ENCODE data around the gene RAI1.
A peak's percentile ranks its signal among the peaks of the same experiment; 100 is the strongest.

Gene RAI1

DNA sequence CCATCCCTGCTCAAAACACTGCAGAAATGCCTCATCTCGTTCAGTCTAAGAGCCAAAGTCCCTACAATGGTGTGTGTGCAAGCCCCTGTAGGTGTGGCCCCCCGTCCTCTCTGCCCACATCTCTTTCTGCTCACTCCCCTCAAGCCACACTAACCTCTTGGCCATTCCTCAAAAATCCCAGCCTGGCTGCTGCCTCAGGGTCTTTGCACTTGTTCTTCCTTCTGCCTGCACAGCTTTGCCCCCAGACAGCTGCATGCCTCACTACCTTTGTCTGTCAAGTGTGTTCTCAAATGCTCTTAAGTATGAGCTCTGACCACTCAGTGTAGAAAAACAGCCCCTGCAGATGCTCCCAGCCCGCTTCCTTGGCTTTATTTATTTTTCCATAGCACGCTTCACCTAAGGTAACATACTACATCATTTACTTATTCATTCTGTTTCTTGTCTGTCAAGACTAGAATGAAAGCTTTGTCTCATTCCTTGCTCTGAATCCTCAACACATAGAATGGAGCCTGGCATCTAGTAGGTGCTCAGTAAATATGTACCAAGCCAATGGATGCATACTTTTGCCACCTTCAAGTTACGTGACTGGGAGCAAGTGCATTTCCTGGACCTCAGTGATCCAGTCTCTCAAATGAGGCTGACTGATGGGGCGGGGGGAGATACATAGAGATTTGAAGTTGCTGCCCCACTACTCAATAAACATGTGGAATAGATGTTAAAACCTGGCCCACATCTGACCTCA lies 38.1 kb downstream of the RAI1 start:
- no peak for DNase-seq (ENCODE audit: low read depth in 2 of 2)

DNA sequence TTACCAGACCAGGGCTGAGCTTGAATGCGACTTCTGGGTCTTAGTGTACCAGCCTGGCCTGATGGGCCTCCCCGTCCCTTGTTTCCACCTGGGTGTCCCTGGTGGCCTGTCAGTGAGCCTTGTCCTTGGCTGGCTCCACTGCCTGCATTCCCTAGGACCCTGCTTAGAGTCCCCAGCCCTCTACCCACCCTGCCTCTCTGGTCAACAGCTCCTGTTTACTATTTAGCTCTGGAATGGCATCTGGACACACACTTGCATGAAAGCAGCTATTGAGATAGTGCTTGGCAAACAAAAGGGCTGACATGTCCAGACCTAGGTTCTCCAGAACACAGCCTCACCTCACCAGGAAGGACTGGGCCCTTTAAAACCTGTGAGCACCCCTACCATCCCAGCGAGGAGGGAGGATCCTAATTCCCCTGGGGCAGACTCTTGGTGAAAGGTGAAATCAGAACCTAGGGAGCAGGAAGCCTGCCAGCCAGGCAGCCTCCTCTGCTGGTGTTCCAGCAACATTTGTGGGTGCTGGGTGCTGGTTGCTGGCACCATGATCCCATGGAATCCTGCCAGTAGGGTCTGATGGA lies 38.8 kb downstream of the RAI1 start:
- DNase-seq (ENCODE audit: low read depth in 2 of 2) = no peak

DNA sequence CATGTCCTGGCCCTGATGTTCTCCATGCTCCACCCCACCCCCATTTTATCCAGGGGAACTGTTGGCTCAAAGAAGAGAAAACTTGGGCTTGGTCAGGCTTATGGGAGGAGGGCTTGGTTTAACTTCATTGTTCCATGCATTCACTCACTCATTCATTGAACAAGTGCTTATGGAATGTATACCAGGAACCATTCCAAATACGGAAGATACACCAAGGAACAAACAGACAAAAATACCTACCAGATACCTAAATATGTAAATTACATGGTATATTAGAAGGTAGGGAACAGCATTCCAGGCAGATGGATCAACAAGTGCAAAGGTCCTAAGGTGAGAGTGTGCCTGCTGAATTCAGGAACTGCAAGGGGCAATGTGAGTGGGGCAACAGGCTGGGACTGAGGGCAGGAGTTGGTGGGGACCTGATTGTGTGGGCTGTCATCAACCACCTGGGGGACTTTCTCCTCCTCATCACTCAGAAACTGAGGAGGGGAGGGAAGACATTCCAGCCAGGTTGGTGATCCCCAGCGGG lies 39.9 kb downstream of the RAI1 start:
- DNase-seq (ENCODE audit: low read depth in 2 of 2) = no peak

DNA sequence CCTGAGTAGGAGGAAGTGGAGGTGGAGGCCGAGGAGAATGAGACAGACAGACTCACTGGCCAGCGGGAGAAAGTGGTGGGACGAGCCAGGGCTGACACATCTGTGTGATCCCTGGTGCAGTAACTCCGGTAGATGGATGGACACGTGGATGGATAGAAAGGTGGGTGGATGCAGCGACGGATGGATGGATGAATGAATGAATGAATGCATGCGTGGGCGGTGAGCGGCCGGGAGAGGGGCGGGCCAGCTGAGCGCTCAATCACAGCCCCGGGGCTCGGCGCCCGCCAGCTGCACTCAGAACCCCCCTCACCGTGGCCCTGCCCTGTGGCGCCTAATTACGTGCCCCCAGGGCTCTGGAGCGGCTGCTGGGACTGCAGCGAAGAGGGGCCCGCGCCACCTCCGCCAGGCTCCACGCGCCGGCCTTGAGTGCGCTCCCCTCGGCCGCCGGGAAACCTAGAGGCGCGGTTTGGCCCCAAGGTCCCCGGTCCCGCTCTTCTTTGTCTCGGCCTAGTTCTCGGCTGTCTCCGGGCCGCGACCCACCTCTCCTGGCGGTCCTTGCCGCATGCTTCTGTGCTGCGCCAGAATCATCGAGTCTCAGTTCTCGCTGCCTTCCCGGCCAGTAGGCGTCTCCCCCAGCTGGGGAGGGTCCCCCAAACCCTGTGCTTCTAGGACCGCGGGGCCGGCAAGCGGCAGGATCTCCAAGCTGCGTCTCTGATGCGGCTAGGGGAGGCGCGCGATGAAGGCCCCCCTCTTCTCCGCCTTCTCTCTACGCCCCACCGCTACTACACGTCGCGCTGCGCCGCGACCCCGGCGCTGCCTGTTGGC lies 41.0 kb downstream of the RAI1 start:
- no peak for DNase-seq (ENCODE audit: low read depth in 2 of 2)

DNA sequence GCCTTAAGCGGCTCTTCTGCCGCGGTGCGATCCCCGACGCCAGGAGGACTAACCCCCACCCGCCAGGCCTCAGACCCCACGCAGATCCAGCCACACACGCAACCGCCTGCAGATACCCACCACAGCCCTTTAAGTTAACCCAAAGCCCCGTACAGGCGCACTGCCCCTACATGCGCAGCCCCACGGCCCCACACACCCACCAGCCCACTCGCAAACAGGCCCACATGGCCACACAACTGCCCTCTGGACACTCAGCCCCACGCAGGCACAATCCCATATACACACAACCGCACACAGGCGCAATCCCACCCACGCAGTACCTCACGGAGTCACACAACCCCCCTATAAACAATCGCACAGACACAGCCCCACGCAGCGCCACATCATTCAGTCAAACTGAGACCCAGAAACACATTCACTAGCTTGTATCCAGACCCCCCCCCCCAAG lies 41.7 kb downstream of the RAI1 start:
- DNase-seq (ENCODE audit: low read depth in 2 of 2) = no peak

DNA sequence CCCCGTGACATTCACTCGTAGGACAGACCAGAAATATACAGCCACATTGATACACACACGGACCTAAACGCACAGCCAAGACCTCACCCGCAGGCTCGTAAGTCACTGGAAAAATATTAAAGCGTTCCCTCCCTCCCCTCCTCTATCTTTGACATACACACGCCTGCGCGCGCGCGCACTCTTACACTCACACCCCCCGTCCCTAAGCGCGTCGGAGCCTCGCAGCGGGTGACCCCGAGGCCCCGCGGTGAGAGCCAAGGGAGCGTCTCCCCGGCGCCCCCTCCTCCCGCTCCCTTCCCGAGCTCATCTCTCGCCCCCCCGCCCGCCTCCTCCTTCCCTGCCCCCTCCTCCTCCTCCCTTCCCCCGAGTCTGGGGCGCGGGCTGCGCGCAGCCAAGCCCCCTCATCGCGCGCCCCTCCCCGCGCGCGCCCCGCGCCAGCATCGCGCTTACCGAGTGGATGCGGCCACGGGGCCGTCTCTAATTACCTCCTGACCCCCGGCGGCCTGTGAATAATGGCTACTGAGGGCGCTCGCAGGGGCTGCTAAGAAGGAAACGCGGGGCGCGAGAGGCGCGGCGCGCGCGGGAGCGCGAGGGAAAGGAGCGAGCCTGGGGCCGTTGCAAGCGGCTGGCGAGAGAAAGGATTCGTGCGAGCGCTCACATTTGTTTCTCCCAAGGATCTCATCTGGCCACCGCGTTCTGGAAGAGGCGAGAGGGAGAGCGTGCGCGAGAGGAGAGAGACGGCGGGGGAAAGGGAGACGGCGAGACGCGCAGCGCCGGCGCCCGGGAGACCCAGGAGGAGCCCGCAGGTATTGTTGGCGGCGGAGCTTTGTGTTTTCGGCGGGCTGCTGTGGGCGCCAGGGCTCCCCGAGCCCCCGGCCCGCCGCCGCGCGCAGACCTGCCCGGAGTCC lies 42.4 kb downstream of the RAI1 start:
- DNase-seq (ENCODE audit: low read depth in 2 of 2) = no peak

DNA sequence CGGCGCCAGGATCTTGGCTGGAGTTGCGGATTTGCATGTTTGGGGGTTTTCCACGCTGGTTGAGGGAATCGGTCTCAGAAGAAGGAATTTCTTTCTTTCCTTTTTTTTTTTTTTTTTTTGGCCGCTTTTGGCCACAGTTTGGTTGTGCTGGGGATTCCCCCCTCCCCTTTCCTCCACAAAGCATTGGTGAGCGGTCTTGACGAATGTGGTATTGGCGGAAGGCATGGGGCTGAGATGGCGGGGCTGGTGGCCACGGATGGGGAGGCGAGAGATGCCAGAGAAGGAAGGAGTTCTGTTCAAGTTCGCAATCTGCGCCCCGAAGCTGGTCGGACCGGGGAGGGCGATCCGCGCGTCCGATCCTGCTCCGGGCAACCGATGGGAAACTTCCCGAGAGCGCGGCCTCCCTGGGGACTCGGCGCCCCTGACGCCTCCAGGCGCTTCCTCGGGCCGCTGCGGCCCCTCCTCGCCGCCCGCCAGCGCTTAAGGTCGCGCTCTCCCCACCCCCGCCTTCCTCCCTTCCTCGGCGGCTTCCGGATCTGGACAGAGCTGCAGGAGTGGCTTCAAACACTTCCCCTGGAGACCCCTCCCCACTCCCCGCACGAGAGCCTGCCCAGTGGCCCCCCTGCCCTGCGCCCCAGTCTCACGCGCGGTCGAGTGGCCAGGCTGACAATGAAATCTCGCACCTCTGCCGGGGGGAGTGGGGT lies 43.2 kb downstream of the RAI1 start:
- DNase-seq (ENCODE audit: low read depth in 2 of 2) = no peak

DNA sequence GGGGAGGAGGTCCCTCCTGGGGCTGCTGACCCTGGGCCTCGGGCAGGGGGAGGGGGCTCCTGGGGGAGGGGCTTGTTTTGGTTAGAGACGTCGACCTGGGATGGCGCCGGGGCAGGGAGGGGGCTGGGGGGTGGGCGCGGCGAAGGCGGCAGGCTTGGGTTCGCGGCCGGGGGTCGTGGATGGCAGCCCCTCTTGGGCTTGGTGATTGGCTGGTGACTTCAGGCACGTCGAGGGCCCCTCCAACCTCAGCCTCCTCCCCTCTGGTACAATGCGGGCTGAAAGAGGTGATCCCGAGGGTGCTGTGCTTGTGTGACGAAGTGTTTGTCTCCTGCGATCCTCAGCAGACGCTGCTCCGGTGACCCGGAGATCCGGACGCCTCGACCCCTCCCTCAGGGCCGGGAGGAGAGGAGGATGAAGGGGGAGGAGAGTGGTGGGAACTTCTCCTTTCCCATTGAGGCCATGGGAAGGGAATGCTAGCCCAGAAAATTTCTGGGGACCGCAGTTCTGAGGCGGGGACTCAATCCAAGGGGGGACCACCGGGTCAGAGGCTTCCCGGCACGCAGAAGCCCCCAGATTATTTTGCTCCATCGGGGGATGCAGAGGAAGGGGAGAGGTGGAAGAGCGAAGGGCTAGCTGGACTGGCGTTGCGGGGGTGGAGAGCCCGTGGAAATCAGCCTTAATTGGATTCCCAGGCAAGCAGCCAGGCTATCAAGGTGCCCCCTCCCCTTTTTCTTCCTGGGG lies 43.9 kb downstream of the RAI1 start:
- DNase-seq (ENCODE audit: low read depth in 2 of 2) = no peak

DNA sequence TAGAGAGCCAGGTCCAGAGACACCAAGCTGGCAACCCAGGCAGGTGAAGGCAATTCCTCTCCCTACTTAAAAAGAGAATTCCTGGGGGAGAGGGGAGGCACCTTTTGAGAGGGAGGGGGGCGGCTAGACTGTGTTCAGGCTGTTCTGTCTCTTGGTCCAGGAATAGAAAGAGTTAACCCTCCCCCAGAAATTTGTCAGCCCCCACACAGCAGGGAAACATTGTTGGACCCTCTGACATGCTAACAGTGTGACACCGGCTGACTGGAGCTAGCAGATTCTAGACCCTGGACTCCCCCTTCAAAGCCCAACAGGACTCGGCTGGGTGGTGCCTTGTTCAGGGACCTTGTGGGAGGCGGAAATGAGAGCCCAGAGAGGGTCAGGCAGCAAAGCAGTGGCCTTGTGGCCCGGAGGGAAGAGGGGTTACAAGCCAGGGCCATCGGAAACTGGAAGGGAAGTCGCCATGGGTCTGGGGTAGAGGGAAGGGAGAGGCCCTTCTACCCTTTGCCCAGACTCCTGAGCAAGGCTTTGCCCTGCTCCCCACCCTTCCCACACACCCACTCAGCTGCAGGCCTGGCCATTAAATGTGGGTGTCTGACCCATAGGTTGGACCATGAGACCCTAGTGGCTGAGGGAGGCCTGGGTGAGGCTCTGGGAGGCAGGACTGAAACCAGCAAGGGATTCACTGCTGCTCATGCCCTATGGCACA lies 44.6 kb downstream of the RAI1 start:
- no peak for DNase-seq (ENCODE audit: low read depth in 2 of 2)

DNA sequence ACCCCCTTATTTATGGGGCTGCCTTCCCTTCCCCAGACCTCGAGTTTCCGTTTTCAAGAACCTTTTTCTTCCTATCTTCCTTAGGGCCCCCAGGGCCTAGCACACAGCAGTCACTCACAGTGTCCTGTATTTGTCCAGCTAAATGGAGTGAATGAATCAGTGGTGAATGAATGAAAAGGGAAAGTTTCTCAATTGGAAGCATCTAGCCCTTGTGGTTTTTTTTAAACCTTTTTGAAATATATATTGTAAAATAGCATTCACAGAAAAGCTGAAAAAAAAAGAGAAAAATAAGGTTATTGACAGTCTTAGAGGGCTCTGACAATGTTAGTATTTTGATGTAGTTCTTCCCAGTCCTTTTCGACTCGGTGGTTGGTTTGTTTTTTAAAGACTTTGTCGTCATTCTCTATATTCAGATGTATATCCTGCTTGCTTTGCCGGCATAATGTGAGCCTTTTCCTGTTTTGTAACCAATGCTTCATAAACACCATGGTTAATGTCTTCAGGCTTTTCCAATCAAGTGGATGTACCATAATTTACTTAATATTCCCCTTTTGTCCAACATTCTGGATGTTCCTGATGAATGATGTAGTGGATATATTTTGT lies 45.3 kb downstream of the RAI1 start:
- DNase-seq (ENCODE audit: low read depth in 2 of 2) = no peak

DNA sequence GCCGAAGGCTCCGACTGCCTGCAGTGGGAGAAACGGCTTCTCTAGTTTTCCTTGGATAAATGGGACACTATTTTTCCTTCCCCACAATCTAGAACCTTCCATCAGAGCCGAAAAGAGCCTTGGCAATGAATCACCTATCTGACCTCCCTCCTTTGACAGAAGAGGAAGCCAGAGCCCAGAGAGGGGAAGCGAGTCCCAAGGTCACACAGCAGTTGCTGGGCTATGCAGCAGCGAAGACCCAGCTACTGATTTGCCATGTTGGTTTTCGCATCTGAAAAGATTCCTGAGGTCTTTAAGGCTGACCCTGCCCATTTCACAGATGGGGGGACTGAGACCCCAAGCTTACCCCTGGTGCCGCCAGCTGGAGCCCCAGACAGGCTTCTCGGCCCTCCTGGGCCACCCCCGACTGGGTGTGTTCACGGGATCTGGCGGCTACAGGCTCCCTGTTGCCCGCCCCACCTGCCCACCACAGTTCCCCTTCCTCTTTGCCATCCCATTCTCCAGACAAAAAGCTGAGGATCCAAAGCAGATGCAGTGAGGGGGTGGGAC lies 45.9 kb downstream of the RAI1 start:
- DNase-seq (ENCODE audit: low read depth in 2 of 2) = no peak

DNA sequence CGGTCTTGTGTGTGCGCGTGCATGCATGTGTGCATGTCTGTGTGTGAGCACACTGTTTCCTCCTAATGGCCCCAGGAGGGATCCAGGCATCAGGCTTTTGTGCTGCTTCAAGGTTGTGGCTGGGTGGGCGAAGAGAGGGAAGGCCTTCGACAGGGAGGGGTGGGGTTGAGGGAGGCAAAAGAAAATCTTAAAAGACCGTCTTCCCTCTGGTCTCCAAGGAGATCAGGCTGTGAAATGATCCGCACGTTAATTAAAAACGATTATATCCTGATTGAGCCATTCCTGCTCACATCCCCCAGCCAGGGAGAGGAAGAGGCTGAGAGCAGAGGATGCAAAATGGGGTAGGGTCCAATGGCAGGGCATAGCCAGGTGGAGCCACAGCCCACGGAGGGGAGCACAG lies 46.9 kb downstream of the RAI1 start:
- no peak for DNase-seq (ENCODE audit: low read depth in 2 of 2)

DNA sequence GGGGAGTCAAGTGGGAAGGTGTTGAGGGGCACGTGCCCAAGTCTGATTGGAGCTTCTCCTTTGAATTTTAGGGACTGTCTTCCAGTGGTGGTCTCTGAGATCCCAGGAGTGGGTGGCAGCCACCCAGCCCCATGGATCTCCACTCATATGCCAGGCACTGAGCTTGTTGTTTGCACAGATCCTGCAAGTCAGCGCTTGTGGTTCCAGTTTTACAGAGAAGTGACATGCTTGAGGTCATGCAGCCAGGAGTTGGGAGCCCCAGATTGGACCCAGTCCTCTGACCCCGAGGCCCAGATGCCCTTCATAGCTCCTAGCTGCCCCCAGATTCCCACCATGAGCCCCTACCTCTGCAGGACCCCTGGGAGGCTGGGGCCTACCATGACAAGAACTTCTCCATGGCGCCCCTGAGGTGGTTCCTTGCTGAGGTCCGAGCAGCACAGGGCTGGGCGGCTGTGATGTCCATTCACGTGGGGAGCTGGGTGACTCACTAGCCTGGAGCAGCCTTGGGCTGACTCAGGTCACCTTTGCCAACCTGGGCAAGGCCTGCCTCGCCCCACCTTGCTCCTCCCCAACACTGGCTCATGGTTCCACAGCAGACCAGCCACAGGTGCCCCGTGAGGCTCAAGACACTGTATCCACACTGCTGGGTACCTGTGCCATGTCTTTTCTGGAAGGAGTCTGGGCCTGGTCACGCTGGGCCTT lies 47.4 kb downstream of the RAI1 start:
- no peak for DNase-seq (ENCODE audit: low read depth in 2 of 2)

DNA sequence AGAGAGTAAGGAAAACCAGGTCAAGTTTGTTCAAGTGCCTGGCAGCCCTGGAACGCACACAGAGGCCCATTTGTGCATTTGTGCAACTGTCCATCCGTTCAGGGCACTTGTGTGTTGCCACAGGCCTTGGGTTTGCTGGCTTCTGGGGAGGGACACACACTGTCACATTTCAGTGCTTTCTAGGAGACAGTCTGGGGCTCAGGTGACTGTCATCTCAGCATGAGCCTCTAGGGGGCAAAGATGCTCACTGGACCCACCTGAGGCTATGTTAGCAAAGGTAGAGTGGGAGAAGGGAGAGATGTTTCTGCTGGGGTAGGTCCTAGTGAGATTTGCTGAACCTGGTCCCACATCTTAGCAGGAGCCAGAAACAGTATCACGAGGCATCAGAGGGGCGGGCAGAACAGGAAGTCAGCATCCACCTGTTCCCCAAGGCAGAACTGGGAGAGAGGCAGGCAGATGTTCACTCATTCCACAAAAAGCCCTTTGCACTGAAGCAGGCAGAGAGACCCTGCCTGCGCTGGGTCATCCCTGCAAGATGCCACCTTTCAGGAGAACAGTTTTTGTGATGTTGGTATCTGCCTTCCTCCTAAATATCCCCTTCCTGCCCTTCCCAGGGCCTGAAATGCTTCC lies 48.5 kb downstream of the RAI1 start:
- peak; percentile 20 to 26 for DNase-seq (ENCODE audit: low read depth in 2 of 2)

DNA sequence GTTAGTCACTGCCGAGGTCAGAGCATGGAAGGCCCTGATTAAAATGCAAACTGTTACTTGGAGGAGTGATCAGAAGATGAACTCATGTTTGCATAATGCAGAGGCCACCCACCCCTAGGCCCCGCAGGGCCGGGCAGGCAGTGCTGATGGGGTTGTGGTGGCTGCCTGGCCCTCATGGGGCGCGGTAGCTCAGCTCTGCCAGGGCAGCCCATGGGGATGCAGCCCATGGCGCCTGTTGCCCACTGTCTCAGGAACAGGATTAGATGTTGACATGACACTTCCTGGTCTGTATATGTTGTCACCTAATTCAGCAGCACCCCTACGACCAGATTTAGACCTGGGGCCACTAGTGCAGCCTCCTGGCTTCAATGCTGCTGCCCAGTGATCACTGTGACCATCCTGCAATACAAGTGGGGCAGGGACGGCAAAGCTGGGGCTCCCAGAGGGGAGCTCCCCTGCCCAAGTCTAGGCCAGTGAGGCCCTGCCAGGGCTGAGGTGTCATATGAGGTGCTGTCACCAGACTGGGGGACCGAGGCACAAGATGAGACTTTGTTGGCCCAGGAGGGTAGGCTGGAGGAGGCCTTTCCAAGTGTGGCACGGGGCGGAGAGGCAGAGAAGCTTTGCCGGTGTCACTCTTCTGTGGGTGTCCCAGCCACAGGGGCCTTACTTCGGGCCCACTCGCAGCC lies 49.1 kb downstream of the RAI1 start:
- DNase-seq (ENCODE audit: low read depth in 2 of 2) = no peak

DNA sequence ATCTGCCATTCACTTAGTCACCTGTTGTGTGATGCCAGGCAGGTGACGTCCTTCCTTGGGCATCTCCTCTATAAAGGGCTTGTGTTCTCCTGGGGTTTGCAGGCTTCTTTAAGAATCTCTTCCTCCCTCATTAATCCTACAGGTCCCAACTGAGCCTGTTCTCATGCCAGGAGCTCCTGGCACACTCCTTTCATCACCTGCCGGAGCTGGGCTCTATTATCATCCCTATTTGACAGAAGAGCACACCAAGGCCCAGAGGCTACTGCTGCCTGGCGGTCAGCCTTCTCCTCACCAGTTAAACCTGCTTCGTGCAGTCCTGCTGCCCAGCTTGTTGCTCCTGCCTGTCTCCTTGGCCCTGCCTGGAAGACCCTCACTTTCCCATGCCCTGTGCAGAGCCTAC lies 51.2 kb downstream of the RAI1 start:
- no peak for DNase-seq (ENCODE audit: low read depth in 2 of 2)

All from stimulated activated CD8-positive, alpha-beta memory T cell treated with anti-CD3 and anti-CD28 coated beads, Interleukin-2, amount 100 ng/mL, for 1 hour (primary cell).